ENCODE results near the gene SCAND1.
"Not testable (repeated sequence)": the region's sequence is repeated elsewhere in the genome, so short reads cannot be mapped to it uniquely, and the experiment has no call there.

Gene SCAND1

DNA sequence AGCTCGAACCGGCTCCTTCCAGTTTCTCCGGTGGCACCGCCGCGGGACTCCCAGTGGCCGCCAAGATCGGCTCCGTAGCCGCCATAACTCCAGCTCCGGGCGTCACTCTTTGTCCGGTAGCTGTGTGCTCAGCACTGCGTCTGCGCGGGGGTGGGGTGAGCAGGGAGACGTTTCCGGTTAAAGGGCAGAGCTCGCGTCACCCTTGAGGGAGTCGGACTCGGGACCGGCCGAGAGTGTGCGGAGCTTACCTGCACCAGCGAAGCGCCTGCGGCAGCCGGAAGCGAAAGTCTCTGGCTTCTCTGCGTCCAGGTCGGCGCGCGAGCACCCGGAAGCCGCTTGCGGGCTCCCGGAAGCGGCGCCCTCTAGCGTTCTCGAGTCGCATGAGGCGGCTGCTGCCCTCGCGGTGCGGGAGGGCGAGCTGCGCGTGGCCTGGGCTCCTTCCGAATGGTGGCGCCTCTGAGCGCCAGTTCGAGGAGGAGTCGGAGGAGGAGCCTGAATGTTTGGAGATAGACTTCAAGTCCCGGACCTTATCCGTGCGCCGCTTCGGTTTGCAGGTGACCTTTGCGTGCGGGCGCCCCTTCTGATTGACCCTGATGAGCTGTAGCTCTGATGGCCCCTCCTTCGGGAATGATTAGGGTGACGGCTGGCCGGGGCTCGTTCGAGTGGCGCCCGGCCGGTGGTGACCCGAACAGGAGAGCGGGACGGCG is at the start of gene SCAND1:
Gene SCAND1 (minus strand): TSS at position 303 of the 707 bp plus-strand sequence. CDS start 218 bp downstream, at position 85.
- DNase-seq, result peak; percentile 98 to 99

DNA sequence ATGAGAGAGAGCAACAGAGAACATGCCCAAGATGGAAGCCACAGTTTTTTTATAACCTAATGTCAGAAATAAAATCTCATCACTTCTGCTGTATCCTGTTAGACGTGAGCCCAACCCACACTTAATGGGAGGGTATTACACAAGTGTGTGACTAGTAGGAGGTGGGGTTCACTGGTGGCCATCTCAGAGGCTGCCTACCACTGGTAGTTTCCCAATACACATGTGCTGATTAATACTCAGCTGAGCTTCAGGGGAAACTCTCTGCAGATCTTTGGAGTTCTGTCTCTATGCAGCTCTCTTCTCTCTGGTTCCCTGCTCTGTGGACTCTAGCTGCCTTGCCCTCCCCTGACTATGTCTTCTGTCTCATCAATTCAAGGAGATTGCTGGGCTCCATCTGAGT is 49.7 kb upstream of the SCAND1 start:
- DNase-seq, result no peak

DNA sequence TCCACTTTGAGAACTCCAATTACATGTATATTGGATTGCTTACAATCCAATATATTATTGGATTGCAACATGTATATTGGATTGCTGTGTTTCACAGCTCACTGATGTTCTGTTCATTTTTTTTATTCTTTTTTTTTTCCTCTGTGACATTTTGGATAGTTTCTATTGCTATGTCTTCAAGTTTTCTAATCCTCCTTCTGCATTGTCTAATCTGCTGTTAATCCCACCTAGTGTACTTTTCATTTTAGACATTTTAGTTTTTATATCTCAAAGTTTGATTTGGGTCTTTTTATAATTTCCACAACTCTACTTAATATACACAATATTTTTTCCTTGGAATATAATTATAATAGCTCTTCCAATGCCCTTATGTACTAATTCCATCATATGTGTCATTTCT is 48.6 kb upstream of the SCAND1 start:
- DNase-seq, result no peak

DNA sequence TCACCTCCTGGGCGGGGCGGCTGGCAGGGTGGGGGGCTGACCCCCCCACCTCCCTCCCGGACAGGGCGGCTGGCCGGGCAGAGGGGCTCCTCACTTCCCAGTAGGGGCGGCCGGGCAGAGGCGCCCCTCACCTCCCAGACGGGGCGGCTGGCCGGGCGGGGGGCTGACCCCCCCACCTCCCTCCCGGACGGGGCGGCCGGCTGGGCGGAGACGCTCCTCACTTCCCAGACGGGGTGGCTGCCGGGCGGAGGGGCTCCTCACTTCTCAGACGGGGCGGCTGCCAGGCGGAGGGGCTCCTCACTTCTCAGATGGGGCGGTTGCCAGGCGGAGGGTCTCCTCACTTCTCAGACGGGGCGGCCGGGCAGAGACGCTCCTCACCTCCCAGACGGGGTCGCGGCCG is 47.0 kb upstream of the SCAND1 start:
- DNase-seq, result not testable (repeated sequence)

DNA sequence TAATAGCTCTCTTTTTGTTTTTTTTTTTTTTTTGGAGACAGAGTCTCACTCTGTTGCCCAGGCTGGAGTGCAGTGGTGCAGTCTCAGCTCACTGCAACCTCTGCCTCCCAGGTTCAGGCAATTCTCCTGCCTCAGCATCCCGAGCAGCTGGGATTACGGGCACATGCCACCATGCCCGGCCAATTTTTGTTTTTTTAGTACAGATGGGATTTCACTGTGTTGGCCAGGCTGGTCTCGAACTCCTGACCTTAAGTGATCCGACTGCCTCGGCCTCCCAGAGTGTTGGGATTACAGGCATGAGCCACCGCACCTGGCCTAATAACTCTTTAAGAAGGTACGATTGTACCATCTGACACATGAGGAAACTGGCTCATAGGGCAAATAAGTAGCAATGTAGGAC is 42.2 kb upstream of the SCAND1 start:
- not testable (repeated sequence) for DNase-seq

DNA sequence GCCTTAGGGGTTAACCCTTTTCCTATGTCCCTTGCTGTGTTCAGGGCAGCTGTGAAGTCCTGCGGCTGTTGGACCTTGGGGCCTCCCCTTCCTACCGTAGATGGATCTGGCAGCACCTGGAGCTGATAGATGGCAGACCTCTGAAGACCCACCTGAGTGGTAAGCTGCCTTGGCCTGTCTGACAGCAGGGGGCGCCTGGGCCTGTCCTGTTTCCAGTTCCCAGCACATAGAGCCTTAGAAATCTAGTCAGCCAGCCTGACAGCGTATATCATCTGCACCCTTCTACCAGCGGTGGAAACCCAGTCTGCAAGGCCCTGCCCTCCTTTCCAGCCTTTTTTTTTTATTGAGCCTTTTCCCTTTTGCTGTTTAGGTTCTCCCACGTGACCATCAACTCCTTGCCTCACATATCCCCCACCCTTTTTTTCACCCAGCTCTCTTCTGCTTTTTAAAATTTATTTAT is 40.7 kb upstream of the SCAND1 start:
- DNase-seq, result peak; percentile 77 to 80

DNA sequence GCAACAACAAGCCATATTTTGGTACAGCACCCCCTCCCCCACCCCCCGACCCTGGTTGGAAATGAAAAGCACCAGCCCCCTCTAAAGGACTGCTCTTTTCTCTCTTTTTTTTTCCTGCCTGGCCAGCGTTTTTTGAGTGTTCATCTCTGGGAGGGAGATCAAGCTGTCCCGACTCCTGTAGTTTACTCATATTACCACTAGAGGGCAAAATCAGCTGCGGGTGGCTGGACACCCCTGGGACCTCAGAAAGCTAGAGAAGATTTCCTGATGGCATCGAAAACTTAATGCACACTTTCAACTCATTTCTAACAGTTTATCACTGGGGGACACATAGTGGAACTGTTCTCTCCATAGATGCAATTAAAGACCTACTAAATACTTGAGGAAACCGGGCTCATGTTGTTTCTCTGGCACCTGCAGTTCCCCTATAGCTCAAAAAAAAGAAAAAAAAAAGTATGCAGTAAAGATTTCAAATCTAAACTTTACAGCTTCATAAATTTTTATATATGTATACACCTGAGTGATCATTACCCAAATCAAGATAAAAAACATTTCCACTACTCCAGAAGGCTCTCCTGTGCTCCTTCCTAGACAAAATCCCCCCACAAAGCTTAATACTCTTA is 38.5 kb upstream of the SCAND1 start:
- DNase-seq, result peak; percentile 60 to 74

DNA sequence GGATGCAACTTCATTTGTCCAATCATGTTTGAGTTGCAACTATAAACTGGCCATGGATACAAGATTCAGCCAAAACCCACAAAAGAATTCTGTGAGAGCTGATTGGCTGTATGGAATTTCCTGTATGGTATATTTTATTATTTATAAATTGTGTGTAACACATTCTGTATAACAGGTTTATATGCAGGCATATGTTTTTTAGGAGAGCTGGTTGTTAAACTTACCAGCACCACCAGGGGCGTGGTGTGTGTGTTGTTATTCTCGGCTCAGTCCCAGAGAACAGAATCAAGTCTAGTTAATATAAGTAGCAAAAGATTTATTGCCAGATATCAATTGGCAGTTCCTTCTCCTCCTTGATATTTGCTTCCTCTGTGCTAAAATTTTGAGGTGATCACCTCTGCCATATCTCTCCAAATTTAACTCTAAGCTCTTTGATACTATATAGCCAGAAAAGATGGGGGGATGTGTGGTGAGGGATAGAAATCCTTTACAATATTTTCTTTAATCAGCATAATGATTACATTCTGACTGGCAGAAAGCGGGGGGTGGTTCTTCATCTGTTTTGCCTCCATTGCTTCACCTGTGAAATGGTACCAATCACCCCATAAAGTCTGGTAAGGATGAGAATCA is 37.0 kb upstream of the SCAND1 start:
- DNase-seq, result peak in 1 of 2 donors; percentile 8

DNA sequence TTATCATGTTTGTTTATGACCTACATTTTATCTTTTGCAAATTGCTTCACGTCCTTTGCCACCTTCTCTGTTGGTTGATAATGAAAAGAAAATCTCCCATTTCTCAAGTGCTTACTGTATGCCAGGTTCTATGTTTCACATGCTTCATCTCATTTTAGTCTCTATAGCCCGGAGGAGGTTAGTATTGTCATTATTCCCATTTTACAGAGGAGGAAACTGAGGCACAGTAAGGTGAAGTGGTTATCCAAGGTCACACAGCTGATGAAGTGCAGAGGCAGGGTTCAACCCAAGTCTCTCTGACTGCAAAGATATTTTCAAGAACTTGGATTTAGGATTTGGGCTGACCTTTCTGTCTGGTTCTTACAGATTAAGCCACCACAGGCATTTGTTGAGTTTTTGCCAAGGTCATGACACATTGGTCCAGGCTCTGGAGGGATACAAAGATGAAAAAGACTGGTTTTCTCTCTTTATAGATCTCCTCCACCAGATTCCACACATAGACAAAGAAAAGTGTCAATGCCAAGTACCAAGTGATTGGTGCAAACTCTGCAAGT is 34.7 kb upstream of the SCAND1 start:
- no peak for DNase-seq

DNA sequence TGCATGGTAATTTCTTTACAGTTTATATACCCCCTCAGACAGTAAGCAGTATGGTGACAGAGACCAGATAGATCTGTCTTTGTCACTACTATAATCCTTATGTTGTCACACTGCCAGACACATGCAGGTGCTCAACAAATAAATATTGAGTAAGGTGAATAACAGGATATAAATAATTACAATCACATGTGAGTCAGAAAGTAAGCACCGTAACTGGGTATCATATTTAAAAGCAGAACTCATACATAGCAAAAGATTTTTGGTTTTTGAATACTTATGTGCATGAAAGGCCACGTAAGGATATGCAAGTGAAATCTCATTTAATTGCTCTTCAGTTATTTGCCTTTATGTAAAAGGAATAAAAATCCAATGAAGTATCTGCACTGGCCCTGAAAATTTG is 31.5 kb upstream of the SCAND1 start:
- DNase-seq, result no peak

DNA sequence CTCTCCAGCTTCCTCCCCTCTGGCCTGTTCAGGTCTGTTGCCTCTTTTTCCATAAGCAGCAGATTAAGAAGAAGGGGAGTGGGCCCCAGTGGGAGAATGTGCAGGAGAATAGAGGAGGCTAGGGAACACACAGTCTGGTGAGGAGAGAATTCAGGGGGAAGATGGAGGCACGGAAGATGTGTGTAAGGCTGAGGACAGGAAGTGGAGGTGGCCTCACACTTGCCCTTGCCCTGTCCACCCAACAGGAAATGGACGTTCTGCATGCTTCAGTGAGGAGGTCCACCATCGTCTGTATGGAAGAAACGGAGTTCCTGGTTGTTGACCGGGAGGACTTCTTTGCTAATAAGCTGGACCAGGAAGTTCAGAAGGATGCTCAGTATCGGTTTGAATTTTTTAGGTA is 30.1 kb upstream of the SCAND1 start:
- no peak for DNase-seq

DNA sequence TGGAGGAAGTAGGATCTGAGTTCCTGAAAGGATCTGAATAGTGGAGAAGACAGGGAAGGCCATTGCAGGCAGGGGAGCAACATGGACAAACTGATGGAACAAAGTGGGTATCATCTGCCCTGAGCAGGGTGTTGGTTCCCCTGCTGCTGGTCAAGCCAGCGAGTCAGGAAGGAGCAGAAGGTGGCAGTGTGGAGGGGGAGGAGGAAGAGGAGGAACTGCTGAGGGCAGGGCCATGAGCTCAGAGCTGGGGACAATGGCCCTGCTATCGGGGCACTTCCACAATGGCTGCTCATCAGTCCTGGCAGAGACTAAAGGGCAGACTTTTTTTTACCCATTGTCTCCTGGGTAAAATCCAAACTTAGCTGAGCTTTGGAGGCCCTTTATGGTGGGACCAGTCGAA is 27.7 kb upstream of the SCAND1 start:
- DNase-seq, result no peak

DNA sequence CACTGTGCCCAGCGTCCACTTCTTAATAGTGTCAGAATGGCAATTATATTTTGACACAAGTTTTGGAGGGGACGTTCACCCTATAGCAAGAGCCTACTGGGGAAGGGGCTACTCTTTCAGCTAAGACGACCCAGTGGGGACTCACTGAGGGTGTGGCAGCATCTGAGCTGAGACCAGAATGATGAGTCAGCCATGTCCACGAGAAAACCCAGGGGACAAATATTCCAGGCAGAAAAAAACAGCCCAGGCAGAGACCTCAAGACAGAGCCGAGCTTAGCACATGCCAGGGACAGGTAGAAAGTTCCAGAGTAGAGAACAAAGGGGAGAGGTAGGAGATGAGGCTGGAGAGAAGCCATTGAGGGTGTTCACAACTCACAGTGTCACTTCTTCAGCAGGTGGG is 25.2 kb upstream of the SCAND1 start:
- no peak for DNase-seq

DNA sequence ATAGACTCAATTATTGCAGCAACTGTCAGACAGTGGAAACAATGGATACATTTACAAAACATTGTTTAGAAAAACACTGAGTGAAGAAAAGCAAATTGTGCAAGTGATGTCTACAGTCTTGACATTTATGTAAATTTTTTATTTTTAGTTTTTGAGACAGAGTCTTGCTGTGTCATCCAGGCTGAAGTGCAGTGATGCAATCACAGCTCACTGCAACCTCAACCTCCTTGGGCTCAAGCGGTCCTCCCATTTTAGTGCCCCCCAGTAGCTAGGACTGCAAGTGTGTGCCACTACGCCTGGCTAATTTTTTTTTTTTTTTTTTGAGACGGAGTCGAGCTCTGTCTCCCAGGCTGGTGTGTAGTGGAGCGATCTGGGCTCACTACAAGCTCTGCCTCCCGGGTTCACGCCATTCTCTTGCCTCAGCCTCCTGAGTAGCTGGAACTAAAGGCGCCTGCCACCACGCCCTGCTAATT is 23.8 kb upstream of the SCAND1 start:
- DNase-seq, result peak in 1 of 2 donors; percentile 19

DNA sequence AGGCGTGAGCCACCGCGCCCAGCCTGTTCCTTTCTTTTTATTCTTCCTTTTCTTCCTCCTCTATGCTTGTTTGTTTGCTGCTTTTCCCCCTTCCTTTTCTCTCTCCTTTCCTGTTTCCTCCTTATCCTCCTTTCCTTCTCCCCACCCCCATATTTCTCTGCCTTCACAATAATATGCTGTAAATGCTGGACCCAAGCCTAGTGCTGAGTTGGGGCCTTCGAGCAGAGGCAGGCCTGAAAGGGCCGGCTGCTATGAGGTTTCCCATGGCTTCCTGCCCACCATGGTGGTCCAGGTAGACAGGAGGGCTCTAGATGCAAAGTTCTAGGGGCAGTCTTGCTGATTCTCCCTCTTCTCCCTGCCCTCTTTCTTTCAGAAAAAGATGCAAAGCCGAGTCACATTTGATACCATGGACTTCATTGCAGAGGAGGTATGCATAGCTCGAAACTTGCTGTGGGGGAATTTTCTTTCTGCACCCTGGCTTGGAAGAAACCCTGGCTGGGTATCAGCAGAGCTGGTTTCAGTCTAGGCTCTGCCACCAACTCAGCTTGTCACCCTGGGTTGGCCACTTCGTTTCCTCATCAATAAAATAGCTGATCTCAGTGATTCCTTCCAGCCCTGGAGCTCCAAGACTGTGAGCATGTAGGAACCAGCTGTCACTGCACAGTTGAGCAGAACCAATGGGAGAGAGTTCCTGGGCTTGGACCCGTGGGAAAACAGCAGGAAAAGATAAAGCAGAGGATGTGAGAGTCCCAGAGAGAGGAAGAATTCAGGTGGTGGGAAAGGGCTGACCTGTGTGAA is 21.5 kb upstream of the SCAND1 start:
- DNase-seq, result no peak

DNA sequence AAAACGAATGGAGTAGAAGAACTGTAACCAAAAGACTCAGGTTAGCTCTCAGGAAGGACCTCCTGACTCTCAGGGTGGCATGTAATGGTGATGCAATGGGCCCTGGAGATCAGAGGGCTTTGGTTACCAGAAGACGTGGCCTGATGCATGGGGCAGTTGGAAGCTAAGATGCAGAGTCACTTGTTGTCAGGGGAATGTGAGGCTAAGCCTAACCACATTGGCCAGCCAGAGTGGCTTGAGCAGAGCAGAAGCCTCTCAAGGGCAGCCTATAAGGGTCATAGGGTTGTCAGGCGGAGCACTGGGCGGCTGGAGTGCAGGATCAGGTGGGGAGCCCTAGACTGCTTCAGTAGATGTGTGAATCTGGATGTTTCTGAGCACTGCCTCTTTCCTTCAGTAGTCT is 20.0 kb upstream of the SCAND1 start:
- no peak for DNase-seq

DNA sequence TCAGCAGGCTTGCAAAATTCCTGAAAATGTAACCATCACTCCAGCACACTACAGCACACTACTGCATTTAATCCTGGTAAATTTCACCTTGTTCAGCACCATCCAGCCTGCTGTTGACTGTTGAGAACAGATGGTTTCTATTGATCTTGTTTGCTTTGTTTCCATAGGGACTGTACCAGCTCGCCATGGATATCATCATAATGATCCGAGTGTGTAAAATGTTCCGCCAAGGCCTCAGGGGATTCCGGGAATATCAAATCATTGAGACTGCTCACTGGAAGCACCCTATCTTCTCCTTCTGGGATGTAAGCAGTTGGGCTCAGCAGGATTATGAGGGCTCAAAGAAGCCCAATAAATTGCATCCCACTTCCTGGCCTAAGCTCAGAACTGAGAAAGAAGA is 18.2 kb upstream of the SCAND1 start:
- DNase-seq, result no peak

DNA sequence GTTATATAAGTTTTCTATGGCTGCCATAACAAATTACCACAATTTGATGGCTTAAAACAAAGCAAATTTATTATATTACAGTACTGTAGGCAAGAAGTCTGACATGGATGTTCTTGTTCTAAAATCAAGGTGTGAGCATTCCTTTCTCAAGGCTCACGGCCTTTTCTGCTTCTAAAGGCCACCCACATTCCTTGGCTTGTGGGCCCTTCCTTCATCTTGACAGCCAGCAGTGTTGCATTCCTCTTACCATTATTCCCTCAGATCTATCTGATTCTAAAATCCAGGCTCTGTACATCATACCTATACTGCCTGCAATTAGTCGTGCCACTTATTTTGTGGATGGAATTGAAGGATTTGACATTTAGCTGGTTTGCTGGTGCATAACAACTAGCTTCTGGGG is 17.7 kb upstream of the SCAND1 start:
- DNase-seq, result no peak

DNA sequence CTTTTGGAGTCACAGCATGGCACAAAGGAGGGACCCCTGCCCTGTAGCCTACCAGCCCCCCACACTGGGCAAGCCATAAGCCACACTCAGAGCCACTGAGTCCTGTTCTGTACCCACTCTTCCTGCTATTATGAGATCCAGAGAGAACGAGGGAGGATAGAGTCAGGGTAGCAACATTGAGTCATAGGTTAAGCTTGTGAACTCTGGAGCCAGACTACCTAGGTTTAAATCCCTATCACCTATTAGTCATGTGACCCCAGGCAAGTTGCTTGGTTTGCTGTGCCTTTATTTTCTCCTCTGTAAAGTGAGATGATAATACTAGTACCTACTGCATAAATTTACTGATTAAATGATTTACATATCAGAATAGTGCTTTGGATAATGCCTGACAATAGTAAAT is 14.6 kb upstream of the SCAND1 start:
- DNase-seq, result no peak

DNA sequence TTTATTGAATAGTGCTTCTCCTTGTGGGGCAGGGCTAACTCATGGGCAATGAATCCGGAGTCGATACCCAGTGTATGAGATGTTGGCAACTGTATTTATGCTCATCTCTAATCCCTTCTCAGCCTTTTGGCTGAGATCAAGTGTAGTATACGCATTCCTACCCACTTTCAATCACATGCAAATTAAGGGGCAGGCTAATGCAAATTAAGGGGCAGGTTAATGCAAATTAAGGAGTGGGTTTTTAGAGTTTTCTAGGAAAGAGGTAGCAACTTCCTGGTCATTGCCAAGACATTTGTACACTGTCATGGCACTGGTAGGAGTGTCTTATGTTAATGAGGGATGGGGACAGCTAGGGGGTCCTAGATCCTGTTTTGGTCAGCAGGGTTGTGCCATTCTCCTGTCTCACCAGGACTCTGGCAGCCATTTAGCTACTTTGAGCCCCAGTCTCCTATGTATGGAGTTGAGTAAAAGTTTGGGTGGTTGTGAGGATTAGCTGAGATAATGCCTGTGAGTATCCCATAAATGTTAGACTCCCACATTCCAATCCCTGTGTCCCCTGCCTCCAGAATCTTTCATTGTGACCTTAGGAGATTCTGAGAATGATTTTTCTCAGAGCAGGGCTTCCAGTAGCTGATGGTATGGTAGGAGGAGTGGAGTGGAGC is 13.8 kb upstream of the SCAND1 start, which contains the start of gene CNBD2:
Gene CNBD2 (plus strand): TSS at position 612 of the 662 bp plus-strand sequence. CDS start 173 bp downstream, outside the sequence.
- DNase-seq, result no peak

DNA sequence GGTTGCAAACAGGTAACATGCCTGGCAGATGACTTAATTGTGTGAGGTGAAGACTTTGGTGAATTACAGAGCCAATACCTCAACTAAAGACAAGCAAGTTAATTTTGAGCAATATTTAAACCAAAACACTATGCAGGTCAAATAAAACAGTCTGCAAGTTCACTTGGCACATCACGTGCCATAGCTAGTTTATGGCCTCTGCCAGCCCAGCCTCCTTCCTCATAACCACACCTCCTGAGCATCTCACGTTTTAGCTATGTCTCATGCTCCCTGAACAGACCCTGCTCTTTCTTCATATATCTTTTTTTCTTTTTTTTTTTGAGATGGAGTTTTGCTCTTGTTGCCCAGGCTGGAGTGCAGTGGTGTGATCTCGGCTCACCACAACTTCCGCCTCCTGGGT is 9.6 kb upstream of the SCAND1 start:
- DNase-seq, result no peak

DNA sequence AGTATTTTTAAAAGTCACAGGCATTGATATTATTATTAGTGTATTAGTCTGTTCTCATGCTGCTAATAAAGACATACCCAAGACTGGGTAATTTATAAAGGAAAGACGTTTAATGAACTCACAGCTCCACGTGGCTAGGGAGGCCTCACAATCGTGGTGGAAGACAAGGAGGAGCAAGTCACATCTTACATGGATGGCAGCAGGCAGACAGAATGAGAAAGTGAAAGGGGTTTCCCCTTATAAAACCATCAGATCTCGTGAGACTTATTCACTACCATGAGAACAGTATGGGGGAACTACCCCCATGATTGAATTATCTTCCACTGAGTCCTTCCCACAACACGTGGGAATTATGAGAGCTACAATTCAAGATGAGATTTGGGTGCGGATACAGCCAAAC is 5.0 kb upstream of the SCAND1 start:
- DNase-seq, result not testable (repeated sequence)
